A673 (cell line): ENCODE measurements around the gene ASAP2. TPM values are rescaled to one million over a fixed set of nuclear protein-coding genes. Genes with fewer than 3 reads are reported as not detected.
A peak's percentile ranks its signal among the peaks of the same experiment; 100 is the strongest.

Experiments used
- BruUV-seq: library from RNA; stranded (reverse); fragments of 400-500 nt; replicated peaks from 2 replicates; lab custom pipeline; 2021; lab: Mats Ljungman, UMichigan
- CTCF ChIA-PET: fragments of 300-600 bp; sonication (Branson Sonifier 250); formaldehyde crosslinking; loops from one replicate; lab custom pipeline; 2022; ENCODE audit warnings: antibody characterized with exemption; lab: Charles Lee
- POLR2A ChIA-PET: fragments of 300-600 bp; sonication (Branson Sonifier 250); formaldehyde crosslinking; loops from one replicate; lab custom pipeline; 2022; ENCODE audit warnings: antibody characterized with exemption; ENCODE audit not compliant: low non-redundant PET; lab: Charles Lee
- DNase-seq: peaks from one replicate; pipeline ENCODE4 v3.0.0-alpha.2; 2015; ENCODE audit warnings: low spot score
- H3K27ac ChIP-seq: fragments of 200-600 bp; sonication (generic); 2 replicates; pipeline ENCODE4 v1.5.1; 2016; ENCODE audit warnings: mixed run types, low read depth, mild to moderate bottlenecking, mixed read lengths, antibody characterized with exemption, low read length; ENCODE audit not compliant: poor library complexity, severe bottlenecking
- H3K27me3 ChIP-seq: fragments of 200-600 bp; sonication (generic); replicated peaks from 2 replicates; pipeline ENCODE4 v1.6.1; 2017; ENCODE audit warnings: mixed run types, low read depth, mild to moderate bottlenecking, mixed read lengths, antibody characterized with exemption, low read length; ENCODE audit not compliant: insufficient read depth, poor library complexity
- H3K36me3 ChIP-seq: fragments of 200-600 bp; sonication (generic); 2 replicates; pipeline ENCODE4 v1.6.1; 2016; ENCODE audit warnings: mixed run types, mild to moderate bottlenecking, mixed read lengths, antibody characterized with exemption, low read length; ENCODE audit not compliant: insufficient read depth, poor library complexity, severe bottlenecking
- H3K4me1 ChIP-seq: fragments of 200-600 bp; sonication (generic); 2 replicates; pipeline ENCODE4 v1.6.1; 2017; ENCODE audit warnings: mixed run types, mild to moderate bottlenecking, mixed read lengths, antibody characterized with exemption, low read length; ENCODE audit not compliant: insufficient read depth, poor library complexity, severe bottlenecking
- H3K4me3 ChIP-seq: fragments of 200-600 bp; sonication (generic); 2 replicates; pipeline ENCODE4 v1.5.1; 2016; ENCODE audit warnings: low read depth, mixed run types, mild to moderate bottlenecking, mixed read lengths, low read length; ENCODE audit not compliant: poor library complexity, severe bottlenecking
- H3K9me3 ChIP-seq: fragments of 200-600 bp; sonication (generic); 2 replicates; pipeline ENCODE4 v1.6.1; 2016; ENCODE audit warnings: mixed run types, low read depth, mild to moderate bottlenecking, mixed read lengths, antibody characterized with exemption, low read length; ENCODE audit not compliant: poor library complexity, severe bottlenecking
- EZH2 ChIP-seq: fragments of 200-600 bp; sonication (generic); IDR thresholded peaks from 2 replicates; pipeline ENCODE4 v1.6.1; 2017; ENCODE audit warnings: borderline replicate concordance, low read depth, mild to moderate bottlenecking, mixed read lengths, antibody characterized with exemption, low read length; ENCODE audit not compliant: poor library complexity, severe bottlenecking
- intact Hi-C: fragments of 100-400 bp; cut with micrococcal nuclease; formaldehyde crosslinking; loops from one replicate; pipeline ENCODE4 v1.10.0; 2022; ENCODE audit not compliant: unreplicated experiment
- total RNA-seq: library from RNA; stranded (reverse); gene quantifications from 2 replicates; pipeline ENCODE4 v1.2.3, GENCODE V29; 2021
- TF ChIP-seq, protein P1 (sequence below): fragments of 300-800, 200-600 bp; sonication (generic); conservative IDR thresholded peaks from 2 replicates; pipeline ENCODE4 v1.5.1; 2017; ENCODE audit warnings: low read depth, mild to moderate bottlenecking, antibody characterized with exemption, low read length, moderate library complexity, mixed read lengths

The ASAP2 gene
- total RNA-seq, 1 experiment from 2014 or later = 46.8 TPM

DNA sequence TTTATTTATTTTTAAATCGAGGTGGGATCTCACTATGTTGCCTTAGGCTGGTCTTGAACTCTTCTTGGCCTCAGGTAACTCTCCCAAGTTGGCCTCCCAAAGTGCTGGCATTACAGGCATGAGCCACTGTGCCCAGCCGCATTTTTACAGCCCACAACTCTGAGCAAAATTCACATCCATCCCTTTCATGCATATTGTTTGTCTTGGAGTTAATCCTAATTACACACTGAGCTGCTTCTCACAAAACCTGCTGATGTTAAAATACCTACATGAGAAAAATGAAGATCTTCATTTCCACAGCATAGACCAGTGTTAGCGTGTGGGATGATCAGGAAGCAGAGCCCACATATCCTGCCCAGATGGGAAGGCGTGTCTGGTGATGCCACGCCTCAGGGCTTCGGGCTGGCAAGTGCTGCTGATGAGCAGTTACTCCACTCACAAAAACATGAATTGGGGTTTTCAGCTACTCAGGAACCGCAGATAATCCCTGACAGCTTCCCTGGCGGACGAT, 202.1 kb downstream of the ASAP2 start:
- no peak overlapping the region for H3K4me3 ChIP-seq
- no peak for DNase-seq
- no peaks in the 10 kb centered on the region for H3K9me3 ChIP-seq
- no TSS peak for BruUV-seq
- peaks cover 42% of the 10 kb centered on the region for H3K36me3 ChIP-seq
- intact Hi-C loops = no loop called here
- TF ChIP-seq, protein P1, sequence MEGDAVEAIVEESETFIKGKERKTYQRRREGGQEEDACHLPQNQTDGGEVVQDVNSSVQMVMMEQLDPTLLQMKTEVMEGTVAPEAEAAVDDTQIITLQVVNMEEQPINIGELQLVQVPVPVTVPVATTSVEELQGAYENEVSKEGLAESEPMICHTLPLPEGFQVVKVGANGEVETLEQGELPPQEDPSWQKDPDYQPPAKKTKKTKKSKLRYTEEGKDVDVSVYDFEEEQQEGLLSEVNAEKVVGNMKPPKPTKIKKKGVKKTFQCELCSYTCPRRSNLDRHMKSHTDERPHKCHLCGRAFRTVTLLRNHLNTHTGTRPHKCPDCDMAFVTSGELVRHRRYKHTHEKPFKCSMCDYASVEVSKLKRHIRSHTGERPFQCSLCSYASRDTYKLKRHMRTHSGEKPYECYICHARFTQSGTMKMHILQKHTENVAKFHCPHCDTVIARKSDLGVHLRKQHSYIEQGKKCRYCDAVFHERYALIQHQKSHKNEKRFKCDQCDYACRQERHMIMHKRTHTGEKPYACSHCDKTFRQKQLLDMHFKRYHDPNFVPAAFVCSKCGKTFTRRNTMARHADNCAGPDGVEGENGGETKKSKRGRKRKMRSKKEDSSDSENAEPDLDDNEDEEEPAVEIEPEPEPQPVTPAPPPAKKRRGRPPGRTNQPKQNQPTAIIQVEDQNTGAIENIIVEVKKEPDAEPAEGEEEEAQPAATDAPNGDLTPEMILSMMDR = no peak
- TF ChIP-seq EZH2 = no peak
- no peak overlapping the region for H3K27ac ChIP-seq
- H3K27me3 ChIP-seq = no peaks in the 10 kb centered on the region
- H3K4me1 ChIP-seq = no peaks in the 10 kb centered on the region
- ChIA-PET CTCF (no interaction called here), POLR2A (no interaction called here)

- POLR2A ChIA-PET = no interaction called here
- no TSS peak for BruUV-seq
- no peaks in the 10 kb centered on the region for H3K9me3 ChIP-seq
- CTCF ChIA-PET = no interaction called here
- TF ChIP-seq EZH2 = no peak
- TF ChIP-seq, protein P1 = no peak
- intact Hi-C loops = no loop called here
- no peak overlapping the region for H3K4me3 ChIP-seq
- no peak for DNase-seq
- no peaks in the 10 kb centered on the region for H3K27me3 ChIP-seq
- H3K4me1 ChIP-seq = no peaks in the 10 kb centered on the region
- H3K27ac ChIP-seq = no peak overlapping the region
- H3K36me3 ChIP-seq = peaks cover 34% of the 10 kb centered on the region
Observed at GRCh38 chr2:9410108-9410507, 203.5 kb downstream of the ASAP2 start.

- Histone ChIP-seq H3K36me3 (peaks cover 21% of the 10 kb centered on the region), H3K4me1 (no peaks in the 10 kb centered on the region), H3K9me3 (no peaks in the 10 kb centered on the region), H3K27ac (peak overlapping the region; percentile 12), H3K4me3 (no peak overlapping the region), H3K27me3 (no peaks in the 10 kb centered on the region)
- ChIA-PET CTCF (no interaction called here), POLR2A (no interaction called here)
- TF ChIP-seq, protein P1 = no peak
- no peak for DNase-seq
- intact Hi-C loops = no loop called here
- no TSS peak for BruUV-seq
Observed at GRCh38 chr2:9412781-9413180, 206.2 kb downstream of the ASAP2 start.
